Gastroesophageal sphincter (tissue), 3 donors: ENCODE data around the gene ITGAE.

Experiments
- CTCF ChIP-seq, 4 experiments: fragments of 200-600 bp in 2 of 4; fragments of 450-650 bp in 2 of 4; sonication (generic) in 1 of 4; IDR thresholded peaks; one replicate each; pipeline ENCODE4 v1.5.1; 2017 to 2019; ENCODE audit warnings: antibody characterized with exemption in 4 of 4, mild to moderate bottlenecking in 2 of 4, moderate library complexity in 2 of 4
- POLR2A ChIP-seq, 2 donors: fragments of 450-650 bp; IDR thresholded peaks; one replicate each; pipeline ENCODE4 v1.6.1; 2017; ENCODE audit warnings: antibody characterized with exemption in 2 of 2, mild to moderate bottlenecking in 2 of 2, moderate library complexity in 1 of 2
- POLR2AphosphoS5 ChIP-seq: sonication (generic); formaldehyde crosslinking; IDR thresholded peaks from one replicate; pipeline ENCODE4 v1.6.1; 2017; ENCODE audit warnings: antibody characterized with exemption

- TF ChIP-seq POLR2A (IDR thresholded peaks at IDR 0.05) (no peak), CTCF (IDR thresholded peaks at IDR 0.05) (no peak), POLR2AphosphoS5 (no peak)
These were observed 35.0 kb downstream of the ITGAE start for GRCh38 chr17:3765981-3766380.
